ENCODE results near the gene SEMA3F.

SEMA3F gene

DNA sequence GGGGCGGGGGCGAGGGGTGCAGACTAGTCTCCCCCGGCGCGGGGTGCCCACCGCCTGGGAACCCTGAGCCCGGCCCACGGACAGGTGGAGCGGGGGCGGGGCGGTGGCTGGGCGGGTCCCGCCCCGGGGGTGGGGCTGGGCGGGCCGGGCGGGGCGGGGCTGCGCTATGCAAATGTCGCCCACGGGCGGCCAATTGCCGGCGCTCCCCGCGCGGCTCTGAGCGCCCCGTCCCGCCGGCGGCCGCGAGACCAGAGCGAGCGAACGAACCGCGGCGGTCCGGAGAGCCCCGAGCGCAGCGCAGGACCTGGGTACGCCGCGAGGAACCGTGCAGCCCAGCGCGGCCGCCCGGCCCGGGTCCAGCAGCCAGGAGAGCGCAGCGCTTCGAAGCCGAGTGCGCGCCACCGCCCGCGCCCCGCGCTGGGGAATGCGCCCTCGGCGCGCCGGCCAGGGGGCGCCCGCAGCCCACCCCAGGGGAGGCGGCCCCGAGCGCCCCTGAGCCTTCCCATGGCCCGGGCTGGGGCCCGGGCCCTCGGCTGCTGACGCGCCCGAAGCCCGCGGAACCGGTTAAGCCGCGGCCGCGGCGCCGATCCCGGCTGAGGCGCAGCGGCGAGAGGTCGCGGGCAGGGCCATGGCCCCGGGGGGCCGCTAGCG, at the start of gene SEMA3F:
Gene SEMA3F (plus strand): TSS at position 485 of the 651 bp plus-strand sequence. CDS start 4,299 bp downstream, outside the sequence.
- ATAC-seq (ENCODE audit: low read depth), result peak; percentile 91
- peak within 1 kb of the TSS; percentile 86 for H3K4me3 Mint-ChIP-seq
- H3K36me3 Mint-ChIP-seq, result no peaks in the 10 kb centered on the region
- H3K27me3 Mint-ChIP-seq, result peaks cover 26% of the 10 kb centered on the region
- H3K9me3 Mint-ChIP-seq, result no peaks in the 10 kb centered on the region
- no peak within 1 kb of the TSS for H3K27ac Mint-ChIP-seq
- peaks cover 16% of the 10 kb centered on the region for H3K4me1 Mint-ChIP-seq
- DNase-seq (ENCODE audit: low spot score in 2 of 2), result peak; percentile 57 to 62

DNA sequence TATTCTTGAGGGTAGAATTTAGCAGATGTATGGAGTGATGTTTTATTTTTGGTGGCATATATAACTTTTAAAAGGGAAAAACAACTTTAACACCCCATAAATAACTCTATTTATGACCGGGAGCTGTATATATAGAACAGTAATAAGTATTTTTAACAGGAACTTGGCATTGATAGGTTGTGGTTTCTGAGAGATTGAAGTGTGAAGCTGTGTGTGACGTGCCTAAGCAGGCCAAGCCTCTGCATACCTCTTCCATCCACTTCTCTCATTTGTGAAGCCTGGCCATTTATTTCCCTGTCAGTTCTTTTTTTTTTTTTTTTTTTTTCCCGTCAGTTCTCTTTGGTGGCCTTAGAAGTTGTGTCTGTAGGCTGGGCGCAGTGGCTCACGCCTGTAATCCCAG, 43.4 kb upstream of the SEMA3F start:
- H3K4me3 Mint-ChIP-seq, result no peak overlapping the region
- H3K4me1 Mint-ChIP-seq, result no peaks in the 10 kb centered on the region
- H3K27me3 Mint-ChIP-seq, result no peaks in the 10 kb centered on the region
- DNase-seq (ENCODE audit: low spot score in 2 of 2) (no peak), ATAC-seq (ENCODE audit: low read depth) (no peak)
- no peak overlapping the region for H3K27ac Mint-ChIP-seq
- peaks cover 45% of the 10 kb centered on the region for H3K36me3 Mint-ChIP-seq
- H3K9me3 Mint-ChIP-seq, result no peaks in the 10 kb centered on the region

DNA sequence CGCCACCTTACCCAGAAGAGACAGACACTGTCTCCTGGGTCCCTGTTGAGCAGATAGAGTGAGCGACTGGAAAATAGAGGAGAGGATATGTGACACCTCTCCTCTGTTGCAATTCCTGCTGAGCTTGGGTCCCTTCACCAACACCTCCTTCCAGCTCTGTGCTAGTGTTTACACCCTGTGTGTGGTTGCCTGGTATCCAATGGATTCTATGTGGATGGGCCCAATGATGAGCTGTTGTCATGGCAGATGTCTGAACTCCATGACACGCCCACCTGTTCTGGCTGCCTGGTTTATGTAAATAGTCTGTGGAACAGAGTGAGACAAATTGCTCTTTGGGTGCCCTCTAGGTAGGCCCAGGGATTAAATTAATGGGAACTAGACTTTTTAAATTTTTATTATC, 42.7 kb upstream of the SEMA3F start:
- peak; percentile 37 for ATAC-seq (ENCODE audit: low read depth)
- H3K4me1 Mint-ChIP-seq, result no peaks in the 10 kb centered on the region
- DNase-seq (ENCODE audit: low spot score in 2 of 2), result no peak
- no peak overlapping the region for H3K27ac Mint-ChIP-seq
- no peak overlapping the region for H3K4me3 Mint-ChIP-seq
- H3K36me3 Mint-ChIP-seq, result peaks cover 40% of the 10 kb centered on the region
- H3K27me3 Mint-ChIP-seq, result no peaks in the 10 kb centered on the region
- no peaks in the 10 kb centered on the region for H3K9me3 Mint-ChIP-seq

DNA sequence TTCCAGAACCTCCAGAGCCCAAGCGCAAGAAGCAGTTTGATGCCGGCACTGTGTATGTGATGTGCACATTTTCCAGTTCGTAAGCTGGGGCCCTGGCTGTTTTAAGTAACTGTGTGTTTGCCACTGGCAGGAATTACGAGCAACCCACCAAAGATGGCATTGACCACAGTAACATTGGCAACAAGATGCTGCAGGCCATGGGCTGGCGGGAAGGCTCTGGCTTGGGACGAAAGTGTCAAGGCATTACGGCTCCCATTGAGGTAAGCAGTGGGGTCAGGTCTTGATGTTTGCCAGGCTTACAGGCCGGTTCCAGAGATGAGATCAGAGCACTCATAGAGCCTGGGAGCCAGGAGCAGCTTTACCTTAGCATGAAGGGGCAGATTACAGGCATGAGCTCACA, 38.0 kb upstream of the SEMA3F start:
- no peaks in the 10 kb centered on the region for H3K27me3 Mint-ChIP-seq
- DNase-seq (ENCODE audit: low spot score in 2 of 2) (no peak), ATAC-seq (ENCODE audit: low read depth) (no peak)
- H3K4me1 Mint-ChIP-seq, result no peaks in the 10 kb centered on the region
- peaks cover 37% of the 10 kb centered on the region for H3K36me3 Mint-ChIP-seq
- H3K9me3 Mint-ChIP-seq, result no peaks in the 10 kb centered on the region
- no peak overlapping the region for H3K27ac Mint-ChIP-seq
- no peak overlapping the region for H3K4me3 Mint-ChIP-seq

DNA sequence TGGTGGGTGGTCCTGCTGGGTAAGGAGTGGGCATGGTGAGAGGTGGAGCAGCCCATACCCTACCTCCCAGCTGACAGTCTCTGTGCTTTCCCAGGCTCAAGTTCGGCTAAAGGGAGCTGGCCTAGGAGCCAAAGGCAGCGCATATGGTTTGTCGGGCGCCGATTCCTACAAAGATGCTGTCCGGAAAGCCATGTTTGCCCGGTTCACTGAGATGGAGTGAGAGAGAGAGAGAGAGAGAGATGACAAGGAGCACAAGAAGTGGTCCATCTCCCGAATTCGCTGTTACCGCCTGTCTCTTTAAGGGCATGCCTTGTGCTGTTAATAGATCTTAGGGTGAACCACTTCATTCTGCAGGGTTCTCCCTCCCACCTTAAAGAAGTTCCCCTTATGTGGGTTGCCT, 36.9 kb upstream of the SEMA3F start:
- H3K4me1 Mint-ChIP-seq, result no peaks in the 10 kb centered on the region
- no peaks in the 10 kb centered on the region for H3K9me3 Mint-ChIP-seq
- no peak overlapping the region for H3K4me3 Mint-ChIP-seq
- H3K27me3 Mint-ChIP-seq, result no peaks in the 10 kb centered on the region
- no peak for ATAC-seq (ENCODE audit: low read depth)
- H3K36me3 Mint-ChIP-seq, result peaks cover 36% of the 10 kb centered on the region
- DNase-seq (ENCODE audit: low spot score in 2 of 2), result no peak
- peak overlapping the region; percentile 23 for H3K27ac Mint-ChIP-seq

DNA sequence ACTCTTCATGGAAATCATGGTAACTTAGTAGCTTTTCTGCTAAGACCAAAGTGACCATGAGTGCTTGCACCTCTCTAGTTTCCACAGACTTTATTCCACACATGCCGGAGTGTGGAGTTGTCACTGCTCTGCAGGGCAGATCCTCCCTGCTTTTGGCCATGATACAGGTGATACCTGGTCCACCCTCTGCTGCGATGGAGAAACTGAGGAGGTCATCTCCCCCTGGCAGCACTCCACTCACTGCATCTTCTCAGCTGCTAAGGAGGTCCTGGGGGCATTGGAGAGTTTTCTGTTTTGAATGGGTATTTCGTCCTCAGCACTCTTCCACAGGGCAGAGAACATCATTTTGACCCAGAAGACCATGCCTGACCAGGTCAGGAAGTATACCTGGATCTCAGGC, 35.3 kb upstream of the SEMA3F start:
- Mint-ChIP-seq H3K9me3 (no peaks in the 10 kb centered on the region), H3K4me3 (no peak overlapping the region), H3K4me1 (no peaks in the 10 kb centered on the region), H3K27me3 (no peaks in the 10 kb centered on the region), H3K27ac (no peak overlapping the region), H3K36me3 (peaks cover 26% of the 10 kb centered on the region)
- DNase-seq (ENCODE audit: low spot score in 2 of 2) (no peak), ATAC-seq (ENCODE audit: low read depth) (no peak)

DNA sequence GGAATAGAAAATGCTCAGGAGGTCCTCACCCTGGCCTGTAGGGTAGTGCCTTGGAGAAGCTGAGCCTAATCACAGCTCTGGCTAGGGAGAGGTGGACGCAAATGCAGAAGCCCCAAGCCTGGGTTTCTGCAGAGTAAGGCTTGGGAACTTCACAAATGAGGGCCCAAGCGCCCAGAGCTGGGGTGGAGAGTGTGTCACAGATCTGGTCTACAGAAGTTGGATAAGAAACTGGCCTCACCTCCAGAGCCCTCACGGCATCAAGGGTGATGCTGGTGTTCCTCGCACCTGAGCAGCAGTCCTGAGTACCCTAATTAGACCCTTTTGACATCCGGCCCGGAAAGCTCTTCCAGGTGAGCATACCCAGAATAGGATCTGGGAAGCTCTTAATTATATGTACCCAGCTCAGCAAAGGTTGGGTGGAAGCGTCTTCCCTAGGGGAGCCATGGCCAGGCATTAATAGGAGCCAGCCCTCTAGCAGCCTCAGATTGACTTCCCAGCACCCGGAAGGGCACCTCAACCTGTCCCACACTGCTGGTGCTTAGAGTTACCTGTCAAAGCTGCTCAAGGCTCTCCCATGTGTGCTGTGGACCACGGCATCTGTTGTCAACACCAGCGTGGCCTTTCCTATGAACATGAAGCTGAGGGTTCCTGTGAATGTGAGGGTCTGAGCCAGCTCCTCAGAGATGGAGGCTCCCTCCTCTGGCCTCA, 34.6 kb upstream of the SEMA3F start:
- Mint-ChIP-seq H3K4me3 (no peak overlapping the region), H3K36me3 (peaks cover 22% of the 10 kb centered on the region), H3K9me3 (no peaks in the 10 kb centered on the region), H3K27me3 (no peaks in the 10 kb centered on the region), H3K4me1 (no peaks in the 10 kb centered on the region), H3K27ac (no peak overlapping the region)
- ATAC-seq (ENCODE audit: low read depth) (no peak), DNase-seq (ENCODE audit: low spot score in 2 of 2) (no peak)

DNA sequence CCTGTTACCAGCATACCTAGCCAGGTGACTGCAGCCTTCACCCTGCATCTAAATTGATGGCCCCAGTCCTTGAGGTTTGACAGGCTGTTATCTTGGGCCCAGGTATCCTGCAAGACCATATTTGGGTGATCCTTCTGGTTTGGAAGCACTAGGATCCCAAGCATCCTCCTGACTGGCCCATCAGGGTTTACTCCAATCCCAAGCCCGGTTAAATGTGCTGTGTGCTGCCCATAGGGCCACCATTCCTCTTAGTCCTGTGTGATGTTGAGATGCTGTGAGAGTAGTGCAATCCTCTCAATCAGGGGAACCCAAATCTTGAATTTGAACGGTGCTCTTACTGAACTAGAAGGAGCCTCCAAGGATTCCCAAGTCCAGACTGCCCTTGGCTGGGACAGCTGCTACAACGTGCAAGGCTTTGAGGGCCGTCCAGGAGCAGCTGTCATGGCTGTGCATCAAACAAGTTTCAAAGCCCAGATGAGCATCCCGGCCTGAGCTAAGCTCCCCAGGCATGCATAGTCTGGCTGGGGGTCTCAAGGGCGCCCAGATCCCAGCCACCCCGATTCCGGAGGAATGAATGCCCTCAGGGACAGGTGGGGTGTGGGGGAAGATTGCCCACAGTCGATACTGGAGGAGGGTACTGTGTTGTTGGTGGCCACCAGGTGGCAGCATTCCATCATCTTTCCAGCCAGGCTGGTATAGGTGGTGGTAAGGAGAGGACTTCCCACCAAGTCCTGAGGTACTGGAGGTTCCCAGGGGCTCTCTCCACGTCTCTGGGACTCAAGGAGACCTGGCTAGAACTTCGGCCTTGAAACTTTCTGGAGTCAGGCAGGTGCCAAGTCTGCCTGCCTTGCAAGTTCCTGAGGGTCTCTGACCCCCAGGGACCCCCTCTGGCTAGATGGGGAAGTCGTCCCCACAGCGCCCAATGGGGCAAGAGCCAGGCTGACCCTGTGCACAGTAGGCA, 33.8 kb upstream of the SEMA3F start:
- Mint-ChIP-seq H3K27me3 (no peaks in the 10 kb centered on the region), H3K27ac (no peak overlapping the region), H3K9me3 (no peaks in the 10 kb centered on the region), H3K36me3 (peaks cover 16% of the 10 kb centered on the region), H3K4me1 (no peaks in the 10 kb centered on the region), H3K4me3 (no peak overlapping the region)
- DNase-seq (ENCODE audit: low spot score in 2 of 2) (peak; percentile 62 to 73), ATAC-seq (ENCODE audit: low read depth) (peak; percentile 96)

DNA sequence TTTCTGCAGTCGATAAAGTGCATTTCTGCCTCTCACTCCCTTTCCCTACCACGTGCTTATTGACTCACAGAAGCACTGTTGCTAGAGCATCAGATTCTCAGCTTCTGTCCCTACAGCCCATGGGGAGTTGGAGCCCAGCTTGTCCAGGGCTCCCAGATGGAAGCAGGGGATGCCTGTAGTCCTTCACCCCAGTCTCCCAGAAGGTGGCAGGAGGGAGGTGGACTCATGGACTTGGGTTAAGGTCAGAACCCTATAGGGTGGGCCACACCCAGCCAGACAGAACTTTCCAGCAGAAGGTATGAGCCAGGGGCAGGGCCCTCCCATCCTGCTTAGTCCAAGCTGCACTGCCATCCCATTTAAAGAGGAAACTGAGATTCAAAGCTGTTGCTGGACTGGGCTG, 33.1 kb upstream of the SEMA3F start:
- H3K27ac Mint-ChIP-seq, result no peak overlapping the region
- H3K9me3 Mint-ChIP-seq, result no peaks in the 10 kb centered on the region
- H3K4me1 Mint-ChIP-seq, result no peaks in the 10 kb centered on the region
- no peaks in the 10 kb centered on the region for H3K27me3 Mint-ChIP-seq
- no peak overlapping the region for H3K4me3 Mint-ChIP-seq
- DNase-seq (ENCODE audit: low spot score in 2 of 2) (no peak), ATAC-seq (ENCODE audit: low read depth) (no peak)
- peaks cover 11% of the 10 kb centered on the region for H3K36me3 Mint-ChIP-seq

DNA sequence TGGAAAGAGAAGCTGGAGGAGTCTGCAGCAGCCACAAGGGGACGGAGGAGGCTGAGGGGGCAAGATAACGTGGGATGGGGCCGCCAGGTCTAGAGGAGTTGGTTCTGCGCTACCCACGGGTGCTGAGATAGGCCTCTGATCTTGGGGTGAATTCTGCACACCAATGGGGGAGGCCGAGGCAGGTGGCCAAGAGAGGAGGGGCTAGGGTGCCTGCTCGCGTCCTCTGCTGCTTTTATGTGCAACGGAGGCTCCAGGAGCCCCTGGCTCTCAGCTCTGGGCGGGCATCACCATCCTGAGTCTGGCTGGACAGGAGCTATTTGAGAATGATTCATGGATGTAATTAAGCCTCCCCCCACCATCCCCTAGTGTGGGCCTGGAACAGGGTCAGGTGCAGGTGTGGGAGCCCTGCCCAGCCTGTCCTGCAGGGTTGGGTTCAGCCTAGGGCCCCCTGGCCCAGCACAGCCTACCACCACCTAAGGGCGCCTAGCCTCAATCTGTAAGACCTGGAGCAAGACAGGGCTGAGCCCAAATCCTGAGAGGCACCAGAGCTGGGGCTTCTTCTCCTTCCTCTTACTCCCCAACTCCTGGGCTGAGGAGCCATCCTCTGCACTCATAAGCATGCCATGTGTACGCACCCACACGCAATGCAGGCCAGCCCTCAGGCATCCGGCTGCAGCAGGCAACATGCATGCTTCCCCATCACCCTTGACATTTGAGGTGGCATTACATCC, 32.3 kb upstream of the SEMA3F start:
- Mint-ChIP-seq H3K4me3 (no peak overlapping the region), H3K27ac (no peak overlapping the region), H3K36me3 (peaks cover 10% of the 10 kb centered on the region), H3K9me3 (no peaks in the 10 kb centered on the region), H3K27me3 (no peaks in the 10 kb centered on the region), H3K4me1 (no peaks in the 10 kb centered on the region)
- ATAC-seq (ENCODE audit: low read depth) (no peak), DNase-seq (ENCODE audit: low spot score in 2 of 2) (no peak)

DNA sequence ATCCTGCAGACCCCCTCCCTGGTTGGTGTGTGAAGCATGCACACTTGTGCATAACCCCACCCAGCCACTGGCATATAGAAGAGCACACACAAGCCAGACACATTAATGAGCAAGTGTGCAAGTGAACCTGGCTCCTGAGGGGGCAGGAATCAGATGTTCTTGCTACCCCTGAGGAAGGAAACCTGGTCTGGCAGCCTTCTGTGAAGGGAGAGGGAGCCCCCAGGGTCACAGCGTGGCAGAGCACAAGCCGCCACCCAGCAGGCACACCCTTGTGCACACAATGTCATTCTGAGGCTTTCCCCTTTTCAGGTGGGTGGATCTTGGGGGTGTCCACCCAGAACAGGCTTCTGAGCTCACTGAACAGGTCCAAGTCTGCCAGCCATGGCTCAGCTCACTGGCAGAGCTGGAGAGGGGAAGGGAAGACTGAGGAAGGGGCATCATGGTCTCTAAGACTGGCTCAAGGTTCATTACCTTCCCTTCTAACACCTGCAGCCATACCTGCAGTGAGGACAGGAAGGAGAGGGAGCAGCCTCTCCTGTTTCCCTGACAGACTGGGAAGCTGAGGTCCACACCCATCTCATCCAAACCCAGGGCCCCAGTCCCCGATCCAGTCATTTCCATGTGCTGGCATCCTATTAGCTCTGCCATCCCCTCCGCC, 31.6 kb upstream of the SEMA3F start:
- DNase-seq (ENCODE audit: low spot score in 2 of 2) (no peak), ATAC-seq (ENCODE audit: low read depth) (no peak)
- no peaks in the 10 kb centered on the region for H3K27me3 Mint-ChIP-seq
- H3K9me3 Mint-ChIP-seq, result no peaks in the 10 kb centered on the region
- no peak overlapping the region for H3K4me3 Mint-ChIP-seq
- no peaks in the 10 kb centered on the region for H3K4me1 Mint-ChIP-seq
- no peak overlapping the region for H3K27ac Mint-ChIP-seq
- H3K36me3 Mint-ChIP-seq, result peaks cover 3% of the 10 kb centered on the region

DNA sequence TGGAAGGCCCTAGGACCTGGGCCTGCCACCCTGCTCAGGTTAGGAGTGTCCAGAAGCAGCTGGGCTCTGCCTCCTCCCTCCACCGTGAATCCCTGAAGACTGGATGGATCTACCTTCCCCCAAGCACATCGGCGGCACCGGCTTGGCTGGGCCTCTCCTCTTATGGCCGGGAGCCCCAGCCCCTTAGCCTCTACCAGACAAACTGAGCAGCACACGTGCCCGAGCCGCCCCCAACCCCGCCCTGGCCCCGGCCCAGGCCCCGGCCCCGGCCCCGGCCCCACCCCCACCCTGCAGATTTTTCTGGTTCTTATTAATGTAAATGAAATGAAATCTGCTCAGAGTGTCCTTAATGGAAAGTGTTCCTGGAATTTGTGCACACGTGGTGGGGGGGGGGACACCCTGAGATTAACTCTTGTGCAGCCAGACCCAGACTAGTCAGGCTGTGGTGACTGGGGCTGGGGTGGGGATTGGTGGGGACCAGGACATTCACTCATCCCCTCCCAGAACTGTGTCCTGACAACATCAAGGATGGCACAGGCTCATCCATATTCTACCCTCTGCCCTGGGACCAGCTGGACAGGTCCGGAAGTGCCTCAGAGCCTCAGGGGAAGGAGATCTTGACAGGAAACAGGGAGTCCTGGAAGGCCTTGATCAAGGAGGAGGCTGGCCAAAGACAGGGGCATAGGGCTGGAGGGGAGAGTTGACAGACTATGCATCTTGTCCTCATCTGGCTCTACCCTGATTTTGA, 30.9 kb upstream of the SEMA3F start:
- DNase-seq (ENCODE audit: low spot score in 2 of 2) (no peak), ATAC-seq (ENCODE audit: low read depth) (no peak)
- Mint-ChIP-seq H3K36me3 (peaks cover 2% of the 10 kb centered on the region), H3K9me3 (no peaks in the 10 kb centered on the region), H3K4me3 (no peak overlapping the region), H3K27me3 (no peaks in the 10 kb centered on the region), H3K27ac (no peak overlapping the region), H3K4me1 (no peaks in the 10 kb centered on the region)

DNA sequence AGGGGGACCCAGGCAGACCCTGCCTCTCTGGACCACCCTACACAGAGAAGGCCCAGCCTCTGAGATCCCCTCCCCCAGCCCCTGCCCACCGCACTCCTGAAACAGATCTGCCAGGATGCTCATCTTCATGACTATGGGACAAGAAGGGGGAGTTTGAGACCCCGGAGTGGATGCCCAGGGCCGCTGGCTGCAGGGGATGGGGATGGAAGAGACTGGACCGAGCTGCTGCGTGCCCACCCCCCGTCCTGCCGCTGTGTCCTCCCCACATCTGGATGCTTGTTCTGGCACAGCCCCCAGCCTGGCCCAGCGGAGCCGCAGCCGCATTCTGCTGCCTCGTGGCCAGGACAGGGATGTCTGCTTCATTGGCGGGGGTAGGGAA, 30.3 kb upstream of the SEMA3F start:
- Mint-ChIP-seq H3K4me1 (no peaks in the 10 kb centered on the region), H3K27ac (no peak overlapping the region), H3K4me3 (no peak overlapping the region), H3K9me3 (no peaks in the 10 kb centered on the region), H3K36me3 (peaks cover 2% of the 10 kb centered on the region), H3K27me3 (no peaks in the 10 kb centered on the region)
- ATAC-seq (ENCODE audit: low read depth) (no peak), DNase-seq (ENCODE audit: low spot score in 2 of 2) (no peak)

All from memory B cell (primary cell).